WI38 (cell line): ENCODE measurements around the gene SPINK1.
"Not testable (repeated sequence)": the region's sequence is repeated elsewhere in the genome, so short reads cannot be mapped to it uniquely, and the experiment has no call there.

Experiments
- H3K4me3 ChIP-seq: 2 replicates; pipeline ENCODE4 v1.5.1; 2011; ENCODE audit warnings: low read depth, mild to moderate bottlenecking, control low read depth, low read length
- TF ChIP-seq, protein P1 (sequence below): IDR thresholded peaks from 2 replicates; pipeline ENCODE4 v1.5.1; 2012; ENCODE audit warnings: low read depth, mild to moderate bottlenecking, control low read depth, low read length

Gene SPINK1

DNA sequence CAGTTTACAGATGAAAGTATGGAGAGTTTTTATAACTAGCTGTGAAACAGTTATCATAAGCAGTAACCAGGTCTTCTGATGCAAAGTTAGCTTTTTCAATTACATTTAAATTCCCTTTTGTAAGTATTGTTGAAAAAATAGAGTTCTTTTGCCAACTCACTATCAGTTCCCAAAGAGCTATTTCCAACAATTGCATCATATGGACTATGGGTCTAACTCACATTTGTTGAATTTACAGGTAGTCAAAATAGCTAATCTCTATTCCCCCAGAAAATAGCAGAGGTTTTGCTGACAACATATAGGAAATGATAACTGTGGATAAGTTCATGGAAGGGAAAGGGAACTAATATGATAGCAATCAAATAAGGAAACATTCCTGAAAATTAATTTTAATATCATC, 1.4 kb downstream of the SPINK1 start:
- TF ChIP-seq, protein P1, sequence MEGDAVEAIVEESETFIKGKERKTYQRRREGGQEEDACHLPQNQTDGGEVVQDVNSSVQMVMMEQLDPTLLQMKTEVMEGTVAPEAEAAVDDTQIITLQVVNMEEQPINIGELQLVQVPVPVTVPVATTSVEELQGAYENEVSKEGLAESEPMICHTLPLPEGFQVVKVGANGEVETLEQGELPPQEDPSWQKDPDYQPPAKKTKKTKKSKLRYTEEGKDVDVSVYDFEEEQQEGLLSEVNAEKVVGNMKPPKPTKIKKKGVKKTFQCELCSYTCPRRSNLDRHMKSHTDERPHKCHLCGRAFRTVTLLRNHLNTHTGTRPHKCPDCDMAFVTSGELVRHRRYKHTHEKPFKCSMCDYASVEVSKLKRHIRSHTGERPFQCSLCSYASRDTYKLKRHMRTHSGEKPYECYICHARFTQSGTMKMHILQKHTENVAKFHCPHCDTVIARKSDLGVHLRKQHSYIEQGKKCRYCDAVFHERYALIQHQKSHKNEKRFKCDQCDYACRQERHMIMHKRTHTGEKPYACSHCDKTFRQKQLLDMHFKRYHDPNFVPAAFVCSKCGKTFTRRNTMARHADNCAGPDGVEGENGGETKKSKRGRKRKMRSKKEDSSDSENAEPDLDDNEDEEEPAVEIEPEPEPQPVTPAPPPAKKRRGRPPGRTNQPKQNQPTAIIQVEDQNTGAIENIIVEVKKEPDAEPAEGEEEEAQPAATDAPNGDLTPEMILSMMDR, result no peak
- H3K4me3 ChIP-seq, result no peak overlapping the region

DNA sequence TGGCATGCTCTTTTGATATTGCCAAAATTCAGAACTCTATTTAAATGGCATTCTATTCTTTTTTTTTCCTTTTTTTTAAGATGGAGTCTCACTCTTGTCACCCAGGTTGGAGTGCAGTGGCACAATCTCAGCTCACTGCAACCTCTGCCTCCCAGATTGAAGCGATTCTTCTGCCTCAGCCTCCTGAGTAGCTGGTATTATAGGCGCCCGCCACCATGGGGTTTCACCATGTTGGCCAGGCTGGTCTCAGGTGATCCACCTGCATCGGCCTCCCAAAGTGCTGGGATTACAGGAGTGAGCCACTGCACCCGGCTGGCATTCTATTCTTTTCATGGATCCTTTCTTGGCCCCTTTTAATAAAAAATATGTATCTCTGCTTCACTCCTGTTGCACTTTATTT, 4.5 kb downstream of the SPINK1 start:
- not testable (repeated sequence) for H3K4me3 ChIP-seq

DNA sequence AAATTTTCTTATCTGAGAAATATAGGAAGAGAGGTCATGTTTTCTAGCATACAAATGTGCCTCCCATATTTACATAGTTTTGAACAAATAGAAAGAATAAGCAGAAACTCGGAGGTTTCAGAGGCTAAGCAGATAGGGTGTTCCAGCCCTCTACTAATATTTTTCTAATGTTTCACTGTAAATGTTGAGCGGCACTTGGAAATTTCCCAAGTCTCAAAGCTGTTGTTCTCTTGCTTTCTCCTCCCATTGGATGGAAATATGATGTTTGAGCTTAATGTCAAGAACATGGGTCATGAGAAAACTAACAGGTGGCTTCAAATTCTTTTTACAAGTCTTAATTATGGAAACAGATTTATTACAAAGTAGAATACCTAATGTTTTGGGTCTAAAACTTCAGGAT, 5.1 kb downstream of the SPINK1 start:
- H3K4me3 ChIP-seq, result no peak overlapping the region
- TF ChIP-seq, protein P1, result no peak

DNA sequence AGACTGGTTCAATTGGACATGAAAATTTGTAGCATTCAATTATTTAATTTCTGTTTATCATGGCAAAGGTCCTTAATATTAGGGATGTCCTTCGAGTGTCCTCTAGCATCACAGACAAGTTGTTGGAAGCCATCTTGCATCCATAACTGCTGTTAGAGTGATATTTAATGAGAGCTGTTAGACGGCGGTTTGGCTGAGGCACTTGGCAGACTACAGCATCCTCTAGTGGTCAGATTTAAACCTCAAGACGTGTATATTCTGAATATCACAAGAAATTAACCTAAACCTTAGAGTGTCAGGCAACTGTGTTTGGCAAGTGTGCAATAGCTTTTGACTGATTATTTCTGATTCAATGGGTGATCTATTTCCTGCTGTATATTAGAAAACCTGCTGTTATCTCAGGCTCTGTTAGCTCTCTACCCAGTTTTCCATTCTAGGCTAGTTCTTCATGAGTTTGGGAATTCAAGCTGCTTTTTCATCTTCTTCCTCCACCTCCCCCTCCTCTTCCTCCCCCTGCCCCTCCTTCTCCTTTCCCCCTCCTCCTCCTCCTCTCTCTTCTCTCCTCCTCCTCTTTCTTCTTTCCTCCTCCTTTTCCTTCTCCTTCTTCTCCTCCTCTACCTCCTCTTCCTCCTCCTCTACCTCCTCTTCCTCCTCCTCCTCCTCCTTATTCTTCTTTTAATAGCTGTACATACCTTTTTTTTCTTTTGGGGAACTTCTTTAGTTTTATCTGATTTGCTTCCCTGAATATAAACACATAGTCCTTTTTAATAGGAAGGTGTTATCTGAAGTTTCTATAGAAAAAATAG, 8.6 kb downstream of the SPINK1 start:
- TF ChIP-seq, protein P1, result peak; percentile 59
- H3K4me3 ChIP-seq, result no peak overlapping the region

DNA sequence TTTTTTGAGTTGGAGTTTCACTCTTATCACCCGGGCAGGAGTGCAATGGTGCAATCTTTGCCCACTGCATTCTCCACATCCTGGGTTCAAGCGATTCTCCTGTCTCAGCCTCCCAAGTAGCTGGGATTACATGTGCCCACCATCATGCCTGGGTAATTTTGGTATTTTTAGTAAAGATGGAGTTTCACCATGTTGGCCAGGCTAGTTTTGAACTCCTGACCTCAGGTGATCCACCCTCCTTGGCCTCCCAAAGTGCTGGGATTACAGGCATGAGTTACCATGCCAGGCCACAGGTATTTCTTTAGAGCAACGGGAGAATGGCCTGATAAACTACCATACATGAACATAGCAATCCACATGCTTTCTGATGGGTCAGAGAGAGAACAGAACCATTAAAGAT, 9.2 kb downstream of the SPINK1 start:
- not testable (repeated sequence) for H3K4me3 ChIP-seq

DNA sequence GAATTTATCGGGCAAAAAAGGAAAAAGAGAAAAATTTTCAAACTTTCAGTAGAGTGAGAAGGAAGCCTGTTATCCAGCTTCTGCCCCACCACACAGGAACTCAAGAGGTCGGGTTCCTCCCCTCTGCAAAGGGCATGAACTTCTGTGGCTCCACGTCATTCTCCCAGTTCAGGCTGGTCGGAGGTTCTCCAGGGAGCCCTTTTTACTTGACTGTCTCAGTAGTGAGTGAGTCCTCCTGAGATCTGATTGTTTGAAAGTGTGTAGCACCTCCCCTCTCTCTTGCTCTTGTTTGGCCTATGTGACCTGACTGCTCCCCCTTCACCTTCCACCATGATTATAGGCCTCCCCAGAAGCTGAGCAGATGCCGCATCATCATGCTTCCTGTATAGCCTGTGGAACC, 9.7 kb downstream of the SPINK1 start:
- H3K4me3 ChIP-seq, result no peak overlapping the region
- TF ChIP-seq, protein P1, result no peak

DNA sequence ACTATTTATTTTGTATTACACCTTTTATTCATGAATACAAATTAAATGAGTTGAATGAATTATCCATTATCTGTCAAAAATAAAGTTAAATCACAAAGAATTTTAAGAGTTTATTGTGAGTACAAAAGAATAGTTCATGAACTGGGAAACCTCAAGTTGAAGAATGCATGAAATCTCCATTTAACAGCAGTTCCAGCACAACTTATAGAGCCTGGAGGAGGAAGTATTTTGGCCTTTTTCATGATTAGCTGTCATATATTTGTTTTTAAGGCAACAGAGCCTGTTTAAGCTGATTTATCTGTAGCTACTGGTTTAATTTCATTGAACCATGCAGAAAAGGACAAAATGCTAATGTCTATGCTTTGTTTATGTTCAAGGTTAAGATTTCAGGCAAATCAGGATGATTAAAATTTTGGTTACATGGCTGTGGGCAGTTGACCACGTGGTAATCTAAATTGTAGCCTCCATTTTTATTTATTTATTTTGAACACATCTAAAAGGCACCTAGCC, 12.2 kb downstream of the SPINK1 start:
- H3K4me3 ChIP-seq, result no peak overlapping the region
- TF ChIP-seq, protein P1, result no peak

DNA sequence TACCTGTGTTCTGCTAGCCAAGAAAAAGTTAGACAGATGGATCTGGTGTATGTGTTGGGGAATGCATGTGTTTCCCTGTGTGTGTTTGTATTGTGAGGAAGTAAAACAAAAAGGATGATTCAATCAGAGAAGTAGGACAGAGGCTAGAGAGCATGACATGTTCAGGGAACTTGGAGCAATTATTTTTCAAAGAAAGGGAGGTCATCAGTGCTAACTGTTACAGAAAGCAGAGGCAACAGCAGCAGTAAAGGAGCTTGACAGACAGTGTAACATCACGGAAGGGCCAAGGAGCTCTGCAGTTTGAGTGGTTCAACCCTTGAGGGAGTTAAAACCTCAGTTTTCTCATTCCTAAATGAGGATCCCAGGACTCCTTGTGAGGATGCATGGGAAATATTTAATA, 13.2 kb downstream of the SPINK1 start:
- no peak overlapping the region for H3K4me3 ChIP-seq
- TF ChIP-seq, protein P1, result no peak
